Vagina (tissue), 2 donors: ENCODE results near the gene RSPO1.

Source experiments
- CTCF ChIP-seq, 3 experiments: fragments of 450-650 bp in 2 of 3; fragments of 200-600 bp in 1 of 3; sonication (generic) in 1 of 3; IDR thresholded peaks; one replicate each; pipeline ENCODE4 v1.5.1; 2017 to 2019; ENCODE audit warnings: antibody characterized with exemption in 3 of 3, mild to moderate bottlenecking in 2 of 3, moderate library complexity in 2 of 3
- POLR2A ChIP-seq, 2 donors: fragments of 450-650 bp; IDR thresholded peaks; one replicate each; pipeline ENCODE4 v1.6.1; 2017; ENCODE audit warnings: antibody characterized with exemption in 2 of 2, mild to moderate bottlenecking in 2 of 2, moderate library complexity in 2 of 2
- POLR2AphosphoS5 ChIP-seq, 2 donors: sonication (generic); formaldehyde crosslinking; IDR thresholded peaks; one replicate each; pipeline ENCODE4 v1.9.0; 2017; ENCODE audit warnings: antibody characterized with exemption in 2 of 2, mild to moderate bottlenecking in 2 of 2, low read depth in 1 of 2; ENCODE audit not compliant: insufficient read depth in 1 of 2

- no peak for TF ChIP-seq CTCF (IDR thresholded peaks at IDR 0.05)
- no peak for TF ChIP-seq POLR2AphosphoS5 (IDR thresholded peaks at IDR 0.05; ENCODE audit: insufficient read depth in 1 of 2, low read depth in 1 of 2)
- no peak for TF ChIP-seq POLR2A (IDR thresholded peaks at IDR 0.05)
Measured at GRCh38 chr1:37671261-37671660, 36.6 kb upstream of the RSPO1 start.
